ENCODE data around the gene PRKN. TPM values are rescaled to one million over a fixed set of nuclear protein-coding genes. Genes with fewer than 3 reads are reported as not detected.

PRKN gene
- total RNA-seq, 4 donors from 2014 or later = 4.5 to 12.3 (median 9.0) TPM

- no peak for DNase-seq
- H3K36me3 ChIP-seq = no peaks in the 10 kb centered on the region
- in situ Hi-C loops (cut with MboI; ENCODE audit: low pct_ligation_motif_present in 1 of 4, low pct_unique_long_range_greater_than_20kb in 1 of 4, low sequenced_read_pairs in 3 of 4) (loop anchor here in 2 of 4 donors (10.0 to 25.0 kb wide), 2 partner anchors 442 to 640 kb away; no protein-coding TSS in a partner anchor), intact Hi-C loops (cut with DNase I; ENCODE audit: low total_unique reads) (no loop called here)
- H3K4me1 ChIP-seq = peaks cover 4 to 13% (median 6%) of the 10 kb centered on the region in 4 donors
- WGBS, 2 donors (ENCODE audit: low coverage in 1 of 2) = 90% methylated on average over 13 of the region's 13 CpGs; no CpG with 5 or more reads in 1 of the 2 donors
- H3K27me3 ChIP-seq = no peaks in the 10 kb centered on the region
- H3K4me3 ChIP-seq = no peak overlapping the region
- H3K27ac ChIP-seq = no peak overlapping the region
- no peaks in the 10 kb centered on the region for H3K9me3 ChIP-seq
- no peak for TF ChIP-seq POLR2A (IDR thresholded peaks at IDR 0.05)
- TF ChIP-seq CTCF (IDR thresholded peaks at IDR 0.05) = no peak
- TF ChIP-seq POLR2AphosphoS5 (IDR thresholded peaks at IDR 0.05) = no peak
- no peak for TF ChIP-seq EP300 (IDR thresholded peaks at IDR 0.05; ENCODE audit: low read depth)
Observed at GRCh38 chr6:161377116-161377515, 1350.5 kb downstream of the PRKN start.

GRCh38 chr6:161376367-161376766 is 1351.2 kb downstream of the PRKN start:
- peaks cover 4 to 13% (median 6%) of the 10 kb centered on the region in 4 donors for H3K4me1 ChIP-seq
- no peaks in the 10 kb centered on the region for H3K27me3 ChIP-seq
- intact Hi-C loops (cut with DNase I; ENCODE audit: low total_unique reads) (no loop called here), in situ Hi-C loops (cut with MboI; ENCODE audit: low pct_ligation_motif_present in 1 of 4, low pct_unique_long_range_greater_than_20kb in 1 of 4, low sequenced_read_pairs in 3 of 4) (loop anchor here in 2 of 4 donors (10.0 to 25.0 kb wide), 2 partner anchors 442 to 639 kb away; no protein-coding TSS in a partner anchor)
- H3K4me3 ChIP-seq = no peak overlapping the region
- TF ChIP-seq EP300 (IDR thresholded peaks at IDR 0.05; ENCODE audit: low read depth) (no peak), POLR2A (IDR thresholded peaks at IDR 0.05) (no peak), CTCF (IDR thresholded peaks at IDR 0.05) (no peak), POLR2AphosphoS5 (IDR thresholded peaks at IDR 0.05) (no peak)
- H3K36me3 ChIP-seq = no peaks in the 10 kb centered on the region
- H3K27ac ChIP-seq = no peak overlapping the region
- no peaks in the 10 kb centered on the region for H3K9me3 ChIP-seq
- WGBS, 2 donors (ENCODE audit: low coverage in 1 of 2) = 60 to 89% methylated on average over 1 to 11 of the region's 11 CpGs
- DNase-seq = no peak

- H3K27ac ChIP-seq = peak overlapping the region; percentile 46 to 55 (median 48)
- TF ChIP-seq EP300 (IDR thresholded peaks at IDR 0.05; ENCODE audit: low read depth) (no peak), CTCF (IDR thresholded peaks at IDR 0.05) (peak in 4 of 5 experiments; percentile 14 to 39 (median 26))
- no peaks in the 10 kb centered on the region for H3K9me3 ChIP-seq
- H3K27me3 ChIP-seq = no peaks in the 10 kb centered on the region
- H3K4me3 ChIP-seq = no peak overlapping the region
- peak; percentile 85 for DNase-seq
- H3K4me1 ChIP-seq = peaks cover 4 to 13% (median 6%) of the 10 kb centered on the region in 4 donors
- no peaks in the 10 kb centered on the region for H3K36me3 ChIP-seq
- intact Hi-C loops (cut with DNase I; ENCODE audit: low total_unique reads) (loop anchor here (5.0 kb wide), 1 partner anchor 443 kb away; no protein-coding TSS in a partner anchor), in situ Hi-C loops (cut with MboI; ENCODE audit: low pct_ligation_motif_present in 1 of 4, low pct_unique_long_range_greater_than_20kb in 1 of 4, low sequenced_read_pairs in 3 of 4) (loop anchor here (5.0 to 25.0 kb wide), 6 partner anchors 213 to 638 kb away; no protein-coding TSS in a partner anchor)
- WGBS, 2 donors (ENCODE audit: low coverage in 1 of 2) = 28 to 37% methylated on average over 3 to 28 of the region's 32 CpGs
Observed at GRCh38 chr6:161374971-161375873, 1352.3 kb downstream of the PRKN start.

GRCh38 chr6:161373905-161374451 is 1353.6 kb downstream of the PRKN start:
- no peak overlapping the region for H3K4me3 ChIP-seq
- no peaks in the 10 kb centered on the region for H3K36me3 ChIP-seq
- in situ Hi-C loops (cut with MboI; ENCODE audit: low pct_ligation_motif_present in 1 of 4, low pct_unique_long_range_greater_than_20kb in 1 of 4, low sequenced_read_pairs in 3 of 4) = loop anchor here (5.0 to 25.0 kb wide), 6 partner anchors 212 to 637 kb away; no protein-coding TSS in a partner anchor

More at GRCh38 chr6:161373905-161374451, 1353.6 kb downstream of the PRKN start:
- TF ChIP-seq EP300 (IDR thresholded peaks at IDR 0.05; ENCODE audit: low read depth) (no peak), CTCF (IDR thresholded peaks at IDR 0.05) (peak; percentile 91 to 99 (median 96))
- Histone ChIP-seq H3K4me1 (peaks cover 4 to 13% (median 6%) of the 10 kb centered on the region in 4 donors), H3K9me3 (no peaks in the 10 kb centered on the region), H3K27ac (no peak overlapping the region), H3K27me3 (no peaks in the 10 kb centered on the region)
- DNase-seq = peak; percentile 69
- whole genome bisulfite sequencing, 2 donors (ENCODE audit: low coverage in 1 of 2) = 37% methylated on average over 12 to 15 of the region's 15 CpGs
- intact Hi-C loops (cut with DNase I; ENCODE audit: low total_unique reads) = loop anchor here (5.0 kb wide), 1 partner anchor 442 kb away; no protein-coding TSS in a partner anchor
